Fibroblast of skin of scalp (primary cell): ENCODE measurements around the gene ZNF618.

Source experiments
- DNase-seq: peaks from one replicate; pipeline ENCODE4 v3.0.0-alpha.2; 2013

Gene ZNF618

DNA sequence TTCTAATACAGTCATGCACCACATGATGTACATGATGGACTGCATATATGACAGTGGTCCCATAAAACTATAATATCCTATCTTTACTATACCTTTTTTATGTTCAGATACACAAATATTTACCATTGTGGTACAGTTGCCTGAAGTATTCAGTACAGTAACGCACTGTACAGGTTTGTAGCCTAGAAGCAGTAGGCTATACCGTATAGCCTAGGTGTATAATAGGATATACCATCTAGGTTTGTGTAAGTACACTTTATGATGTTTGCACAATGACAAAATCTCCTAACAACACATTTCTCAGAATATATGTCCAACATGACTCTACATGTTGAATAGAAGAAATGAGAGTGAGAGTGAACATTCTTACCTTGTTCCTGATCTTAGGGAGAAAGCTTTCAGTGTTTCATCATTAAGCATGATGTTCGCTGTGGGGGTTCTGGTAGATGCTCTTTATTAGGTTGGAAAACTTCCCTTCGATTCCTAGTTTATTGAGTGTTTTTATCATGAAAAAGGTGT lies 170.2 kb downstream of the ZNF618 start:
- DNase-seq = no peak

DNA sequence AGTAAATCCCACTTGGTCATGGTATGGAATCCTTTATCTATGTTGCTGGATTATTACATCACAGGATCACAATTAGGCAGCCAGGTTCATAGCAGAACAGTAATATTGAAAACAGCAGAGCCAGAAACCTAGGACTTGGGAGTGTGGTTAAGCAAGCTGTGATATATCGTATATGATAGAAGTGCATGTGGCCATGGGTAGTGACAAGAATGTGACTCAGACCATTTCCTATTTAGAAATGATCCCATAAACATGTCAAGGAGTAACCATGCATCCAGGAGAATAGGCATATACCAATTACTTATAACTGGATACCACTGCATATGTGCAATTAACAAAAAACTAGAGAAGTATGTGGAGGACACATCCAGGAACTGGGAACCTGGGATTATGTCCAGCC lies 170.8 kb downstream of the ZNF618 start:
- DNase-seq = no peak

DNA sequence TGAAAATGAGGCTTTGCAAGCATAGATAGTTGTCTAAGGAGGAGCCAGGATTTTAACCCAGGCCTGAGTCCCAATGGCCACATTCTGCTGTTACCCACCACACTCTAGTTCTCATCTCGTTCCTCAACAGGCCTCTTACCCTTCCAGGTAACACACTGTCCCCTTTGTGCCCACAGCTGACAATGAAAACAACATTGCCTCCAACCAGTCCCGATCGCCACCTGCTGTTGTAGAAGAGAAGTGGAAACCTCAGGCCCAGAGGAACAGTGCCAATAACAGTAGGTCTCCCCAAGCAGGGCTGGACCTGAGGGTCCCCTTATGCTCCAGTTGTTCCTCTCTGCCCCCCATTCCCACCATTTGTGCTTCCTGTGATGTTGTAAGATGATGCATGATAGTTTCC lies 171.6 kb downstream of the ZNF618 start:
- no peak for DNase-seq

DNA sequence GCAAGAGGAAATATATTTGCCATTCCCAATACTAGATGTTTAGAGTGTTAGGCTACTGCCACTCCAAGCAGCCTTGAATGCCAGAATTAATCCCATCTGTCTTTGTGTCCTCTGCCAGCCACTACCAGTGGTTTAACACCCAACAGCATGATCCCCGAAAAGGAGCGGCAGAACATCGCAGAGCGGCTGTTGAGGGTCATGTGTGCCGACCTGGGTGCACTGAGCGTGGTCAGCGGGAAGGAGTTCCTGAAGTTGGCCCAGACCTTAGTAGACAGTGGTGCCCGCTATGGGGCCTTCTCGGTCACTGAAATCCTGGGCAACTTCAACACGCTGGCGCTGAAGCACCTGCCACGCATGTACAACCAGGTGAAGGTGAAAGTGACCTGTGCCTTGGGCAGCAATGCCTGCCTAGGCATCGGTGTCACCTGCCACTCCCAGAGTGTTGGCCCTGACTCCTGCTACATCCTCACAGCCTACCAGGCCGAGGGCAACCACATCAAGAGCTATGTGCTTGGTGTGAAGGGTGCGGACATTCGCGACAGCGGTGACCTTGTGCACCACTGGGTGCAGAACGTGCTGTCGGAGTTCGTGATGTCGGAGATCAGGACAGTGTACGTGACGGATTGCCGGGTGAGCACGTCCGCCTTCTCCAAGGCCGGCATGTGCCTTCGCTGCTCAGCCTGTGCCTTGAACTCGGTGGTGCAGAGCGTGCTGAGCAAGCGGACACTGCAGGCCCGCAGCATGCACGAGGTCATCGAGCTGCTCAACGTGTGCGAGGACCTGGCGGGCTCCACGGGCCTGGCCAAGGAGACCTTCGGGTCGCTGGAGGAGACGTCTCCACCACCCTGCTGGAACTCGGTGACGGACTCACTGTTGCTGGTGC lies 172.7 kb downstream of the ZNF618 start:
- DNase-seq = no peak

DNA sequence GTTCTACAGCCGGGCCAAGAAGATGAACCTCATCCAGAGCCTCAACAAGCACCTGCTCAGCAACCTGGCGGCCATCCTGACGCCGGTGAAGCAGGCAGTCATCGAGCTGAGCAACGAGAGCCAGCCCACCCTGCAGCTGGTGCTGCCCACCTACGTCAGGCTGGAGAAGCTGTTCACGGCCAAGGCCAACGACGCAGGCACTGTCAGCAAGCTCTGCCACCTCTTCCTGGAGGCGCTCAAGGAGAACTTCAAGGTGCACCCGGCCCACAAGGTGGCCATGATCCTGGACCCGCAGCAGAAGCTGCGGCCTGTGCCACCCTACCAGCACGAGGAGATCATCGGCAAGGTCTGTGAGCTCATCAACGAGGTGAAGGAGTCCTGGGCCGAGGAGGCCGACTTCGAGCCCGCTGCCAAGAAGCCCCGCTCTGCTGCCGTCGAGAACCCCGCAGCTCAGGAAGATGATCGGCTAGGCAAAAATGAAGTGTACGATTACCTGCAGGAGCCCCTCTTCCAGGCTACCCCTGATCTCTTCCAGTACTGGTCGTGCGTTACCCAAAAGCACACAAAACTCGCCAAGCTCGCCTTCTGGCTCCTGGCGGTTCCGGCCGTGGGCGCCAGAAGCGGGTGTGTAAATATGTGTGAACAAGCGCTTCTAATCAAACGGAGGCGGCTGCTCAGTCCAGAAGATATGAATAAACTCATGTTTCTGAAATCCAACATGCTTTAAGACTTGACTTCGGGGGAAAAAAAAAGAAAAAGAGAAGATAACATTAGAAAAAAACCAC lies 173.5 kb downstream of the ZNF618 start:
- DNase-seq = no peak

DNA sequence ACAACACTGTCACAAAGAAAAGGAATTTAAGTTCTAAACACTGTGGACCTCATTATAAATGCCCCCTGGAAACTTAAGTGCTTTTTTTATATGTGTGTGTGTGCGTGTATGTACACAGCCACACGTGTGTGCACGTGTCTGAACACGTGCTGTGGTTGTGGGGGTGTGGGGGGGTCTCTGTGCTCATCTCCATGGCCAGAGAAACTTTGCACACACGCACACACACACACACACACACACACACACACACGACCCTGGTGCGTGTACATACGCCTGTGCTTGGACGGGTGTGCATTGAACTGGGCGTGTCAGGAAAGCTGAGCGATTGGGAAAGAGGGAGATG lies 174.1 kb downstream of the ZNF618 start:
- no peak for DNase-seq

DNA sequence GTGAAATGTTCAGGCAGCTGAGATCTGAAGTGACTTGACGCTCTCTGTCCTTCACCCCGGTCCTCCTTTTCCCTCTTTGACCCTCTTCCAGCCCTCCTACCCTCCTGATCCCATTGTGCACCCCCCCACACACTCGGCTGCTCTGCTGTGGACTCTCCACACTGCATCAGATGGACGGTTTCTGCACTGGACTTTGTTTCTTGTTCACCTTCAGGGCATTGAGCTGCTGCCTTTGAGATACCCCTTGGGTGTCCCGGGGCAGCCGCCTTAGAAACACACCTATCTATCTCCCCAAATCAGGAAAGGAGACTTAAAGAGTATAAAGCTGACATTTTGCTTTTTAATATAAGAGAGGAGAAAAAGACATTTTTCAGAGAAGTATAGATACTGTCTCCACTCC lies 174.5 kb downstream of the ZNF618 start:
- DNase-seq = no peak

DNA sequence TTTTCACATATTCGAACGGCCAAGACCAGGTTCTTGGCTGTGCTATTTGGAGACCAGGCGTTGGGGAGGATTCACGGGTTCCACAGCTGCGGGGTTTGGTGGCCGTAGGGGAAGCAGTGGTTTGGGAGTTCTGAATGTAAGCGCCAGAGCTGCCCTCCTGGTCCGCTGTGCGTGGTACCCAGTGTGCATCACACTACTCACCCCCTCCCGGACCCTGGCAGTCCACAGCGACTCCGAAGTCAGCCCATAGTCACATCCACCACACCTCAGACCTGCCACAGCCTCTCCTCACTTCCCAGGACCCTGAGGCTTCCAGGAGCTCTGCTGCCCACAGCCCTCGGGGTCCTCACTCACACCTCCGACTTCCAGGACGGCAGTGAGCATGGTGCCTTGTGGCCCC lies 175.2 kb downstream of the ZNF618 start:
- no peak for DNase-seq

DNA sequence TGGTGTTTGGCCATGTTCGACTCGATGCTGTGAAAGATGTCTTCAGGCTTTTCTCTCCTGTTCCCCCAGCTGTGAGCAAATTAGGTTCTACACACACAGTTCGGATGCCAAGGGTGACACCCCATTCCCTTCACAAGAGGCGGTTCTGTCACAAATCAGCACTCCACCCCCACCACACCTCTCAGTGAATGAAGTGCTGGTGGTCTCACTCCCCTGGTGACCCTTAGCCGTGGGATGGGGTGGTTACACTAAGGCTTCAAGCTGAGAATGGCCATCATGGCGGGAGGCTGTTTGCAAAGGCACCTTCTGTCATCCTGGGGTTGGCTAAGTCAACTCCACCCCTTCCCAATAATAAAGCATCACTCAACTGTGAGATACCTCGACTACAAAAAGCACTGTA lies 175.6 kb downstream of the ZNF618 start:
- no peak for DNase-seq

DNA sequence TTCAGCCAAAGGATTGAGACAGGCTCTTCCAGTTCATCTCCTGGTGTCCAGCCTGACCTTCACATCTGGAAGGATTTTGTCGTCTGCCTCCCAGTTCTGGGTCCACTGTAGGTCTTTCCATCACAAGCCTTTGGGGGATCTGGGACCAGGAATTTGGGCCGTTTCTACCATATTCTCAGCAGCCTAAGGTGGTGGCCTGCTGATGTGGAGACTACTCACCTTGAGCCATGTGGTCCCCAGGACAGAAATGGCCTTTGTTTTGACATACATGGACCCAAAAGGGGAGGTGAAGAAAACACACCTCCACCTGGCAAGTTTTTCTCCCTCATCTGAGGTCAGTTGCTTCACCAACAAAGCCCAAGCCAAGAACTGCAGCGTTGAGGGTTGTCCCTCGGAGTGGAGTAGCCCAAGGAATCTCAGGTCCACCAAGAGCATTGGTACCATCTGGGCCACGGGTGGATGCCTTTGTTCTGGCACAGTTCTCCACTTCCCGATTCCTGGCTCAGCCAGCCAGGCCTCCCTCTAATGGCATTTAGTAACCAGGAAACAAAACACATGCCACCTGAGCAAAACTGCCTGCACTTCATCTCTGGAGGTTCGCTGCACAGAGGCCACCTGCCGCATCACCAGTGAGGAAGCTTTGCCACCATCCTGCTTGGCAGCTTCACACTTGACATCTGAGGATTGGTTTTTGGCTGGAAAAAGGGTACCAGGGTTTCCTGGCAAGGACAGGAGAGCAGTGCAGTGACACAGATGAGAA lies 177.3 kb downstream of the ZNF618 start:
- no peak for DNase-seq

DNA sequence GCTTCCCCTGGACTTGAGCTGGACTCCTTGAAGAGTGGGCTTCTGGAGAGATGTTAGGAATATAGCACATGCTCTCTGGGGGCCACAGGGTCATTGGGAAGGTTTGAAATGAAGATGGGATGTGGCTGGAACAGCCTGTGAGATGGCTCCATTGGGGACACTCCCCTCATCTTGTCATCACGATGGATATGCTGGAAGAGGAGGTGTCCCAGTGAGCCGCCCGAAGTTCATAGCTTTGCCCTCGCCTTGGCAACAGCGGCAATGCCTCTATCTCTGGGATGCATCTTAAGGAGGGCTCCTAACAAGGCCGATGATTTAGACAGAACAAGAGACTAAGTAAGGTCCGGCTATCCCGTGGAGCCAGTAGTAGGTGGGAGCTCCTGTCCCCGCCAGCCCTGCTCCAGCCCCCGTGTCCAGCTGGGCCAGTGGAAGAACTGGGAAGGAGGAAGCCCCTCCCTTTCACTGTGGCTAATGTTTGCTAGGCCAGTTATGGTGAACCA lies 178.1 kb downstream of the ZNF618 start:
- no peak for DNase-seq

DNA sequence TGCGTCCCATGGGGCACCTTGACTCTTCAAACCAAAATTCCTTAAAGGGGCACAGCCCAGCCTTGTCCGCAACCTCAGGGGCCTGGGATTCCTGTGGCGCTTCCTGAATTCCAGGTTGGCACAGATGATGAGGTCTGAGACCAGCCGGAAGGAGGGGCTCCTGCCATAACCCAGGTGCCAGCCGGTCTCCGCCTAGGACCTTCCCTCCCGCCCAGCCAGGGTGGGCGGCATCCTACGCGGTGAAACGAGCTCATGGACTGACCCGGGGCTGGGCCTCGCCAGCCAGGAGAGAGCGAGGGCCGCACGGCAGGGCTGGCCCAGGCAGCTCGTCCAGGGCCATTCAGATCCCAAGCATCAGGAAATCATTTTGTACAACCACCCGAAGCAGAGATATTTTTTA lies 179.0 kb downstream of the ZNF618 start:
- DNase-seq = no peak

DNA sequence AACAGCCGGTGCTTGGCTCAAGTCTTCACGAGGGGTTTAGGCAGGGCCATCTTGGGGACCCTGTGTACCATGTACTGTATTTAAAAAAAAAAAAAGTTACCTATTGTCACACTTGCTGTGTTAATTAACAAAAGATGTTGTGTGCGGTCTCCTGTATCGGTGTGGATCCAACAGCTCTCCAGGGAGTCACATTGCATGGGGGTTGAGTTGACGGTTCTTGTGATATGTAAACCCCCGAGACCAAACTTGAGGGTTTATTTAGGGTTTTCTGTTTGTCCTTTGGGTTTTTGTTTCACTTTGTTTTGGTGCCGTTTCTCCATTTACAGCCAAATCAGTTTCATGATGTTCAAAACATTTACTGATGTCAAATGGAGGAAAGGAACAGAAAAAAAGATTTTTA lies 179.8 kb downstream of the ZNF618 start:
- no peak for DNase-seq

DNA sequence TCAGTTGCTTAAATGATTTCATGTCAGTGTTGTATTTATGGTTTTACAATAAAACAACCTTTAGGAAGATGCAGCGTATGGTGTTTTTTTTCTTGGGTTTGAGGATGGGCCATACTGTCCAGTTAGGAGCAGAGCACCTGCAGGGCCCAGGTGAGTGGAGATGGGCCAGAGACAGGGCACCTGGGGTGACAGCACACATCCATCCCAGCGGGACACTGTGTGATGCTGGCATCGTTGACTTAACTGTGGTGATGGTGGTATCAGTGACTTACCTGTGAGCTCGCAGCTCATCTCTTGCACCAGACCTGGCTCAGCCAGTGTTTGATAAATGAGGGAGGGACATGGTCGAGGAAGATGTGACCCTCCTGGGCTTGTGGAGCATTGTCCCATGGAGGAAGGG lies 180.4 kb downstream of the ZNF618 start:
- no peak for DNase-seq

DNA sequence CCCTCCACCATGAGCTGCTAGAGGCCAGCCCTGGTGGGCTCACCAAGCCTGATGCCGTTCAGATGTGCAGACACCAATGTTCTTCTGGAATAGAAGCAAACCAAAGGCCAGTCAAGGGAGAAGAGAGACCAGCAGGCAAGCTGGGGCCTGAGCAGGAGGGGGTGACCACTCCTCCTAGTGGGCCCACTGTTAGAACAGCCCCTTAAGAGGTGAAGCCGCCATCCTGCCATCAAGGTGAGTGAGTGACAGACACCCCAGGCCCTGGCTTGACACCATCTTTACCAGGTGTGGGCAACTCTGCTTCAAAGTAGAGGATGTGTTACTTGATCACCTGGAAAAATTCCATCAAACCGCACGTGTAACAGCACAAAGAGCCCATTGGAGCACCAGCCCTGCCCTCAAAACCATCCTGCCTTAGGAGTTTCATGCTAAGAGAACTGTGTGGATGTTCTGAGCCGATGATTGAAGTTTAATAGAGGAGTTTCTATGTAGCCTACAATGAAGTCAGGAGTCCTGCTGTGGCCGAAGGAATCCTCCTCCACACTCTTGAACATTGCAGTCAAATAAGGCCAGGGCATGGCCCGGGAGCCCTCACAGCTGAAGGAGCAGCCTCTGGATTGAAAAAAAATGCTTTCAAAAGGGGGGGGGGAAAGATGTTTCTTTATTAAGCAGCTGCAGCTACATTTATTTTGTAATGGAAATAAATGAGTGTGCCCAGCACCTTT lies 181.2 kb downstream of the ZNF618 start:
- no peak for DNase-seq

DNA sequence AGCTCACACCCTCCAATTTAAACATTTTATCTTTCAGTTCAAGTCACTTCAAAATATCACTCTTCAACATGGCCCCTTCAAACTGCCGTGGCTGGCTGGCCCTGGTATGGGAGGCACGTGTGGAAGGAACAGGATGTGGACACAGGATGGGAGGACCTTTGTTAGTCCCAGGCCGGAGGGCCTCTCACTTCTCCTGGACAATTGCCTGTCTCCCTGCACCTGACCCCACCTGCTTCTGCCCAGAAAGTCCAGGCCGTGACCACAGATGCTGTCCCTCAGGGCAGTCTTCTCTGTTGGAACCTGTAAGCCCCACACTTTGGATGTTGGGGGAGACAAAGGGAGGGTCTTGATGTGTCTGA lies 182.6 kb downstream of the ZNF618 start:
- DNase-seq = no peak

DNA sequence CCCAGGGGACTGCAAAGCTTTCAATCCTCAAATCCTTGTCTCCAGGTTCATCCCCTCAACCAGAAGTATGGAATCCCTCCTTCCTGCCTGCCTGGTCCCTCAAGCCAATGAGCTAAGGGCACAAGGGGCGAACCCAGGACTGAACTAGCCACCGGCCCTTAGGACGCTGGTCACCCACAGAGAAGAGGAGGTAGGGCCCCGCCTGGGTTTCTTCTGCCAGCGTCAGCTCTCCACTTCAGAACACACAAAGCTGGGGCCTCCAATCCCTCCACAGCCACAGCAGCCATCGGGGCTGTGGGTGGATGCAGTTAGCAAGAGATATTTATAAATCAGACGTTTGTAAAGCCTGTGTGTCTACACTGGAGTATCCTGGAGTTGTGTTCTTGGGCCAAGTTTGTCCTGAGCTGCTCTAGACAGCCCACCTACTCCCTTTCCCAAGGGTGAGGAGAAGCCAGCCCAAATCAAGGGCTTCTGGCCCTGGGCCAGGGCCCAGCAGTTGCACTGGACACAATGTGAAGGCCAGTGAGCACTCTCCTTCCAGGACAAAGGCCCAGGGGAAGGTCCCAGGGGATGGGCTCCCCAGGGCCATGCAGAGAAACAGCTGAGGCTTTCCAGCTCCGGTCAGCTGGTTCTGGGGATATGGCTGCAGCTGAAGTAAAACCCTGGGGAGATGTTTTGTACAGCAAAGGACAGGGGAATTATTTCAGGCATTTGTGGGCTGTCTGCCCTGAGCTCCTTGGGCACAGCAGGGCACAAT lies 183.1 kb downstream of the ZNF618 start:
- DNase-seq = peak; percentile 14

DNA sequence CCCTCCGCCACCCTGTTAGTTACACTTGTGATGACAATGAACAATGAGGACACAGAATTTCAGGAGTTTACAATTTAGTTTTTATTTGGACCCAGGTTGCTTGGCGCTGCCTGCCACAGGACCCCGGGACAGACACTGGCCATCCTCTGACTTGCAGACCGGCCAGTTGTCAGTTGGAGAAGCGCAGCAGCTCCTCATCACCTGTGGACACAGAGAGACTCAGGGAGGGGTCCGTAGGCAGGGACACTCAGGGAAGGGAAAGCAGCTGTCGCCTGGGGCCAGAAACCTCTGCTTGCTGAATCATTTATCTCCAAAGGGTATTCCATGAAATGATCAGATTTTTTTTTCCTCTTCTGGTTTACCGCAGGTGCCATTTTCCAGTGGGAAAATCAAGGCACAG lies 184.0 kb downstream of the ZNF618 start:
- no peak for DNase-seq

DNA sequence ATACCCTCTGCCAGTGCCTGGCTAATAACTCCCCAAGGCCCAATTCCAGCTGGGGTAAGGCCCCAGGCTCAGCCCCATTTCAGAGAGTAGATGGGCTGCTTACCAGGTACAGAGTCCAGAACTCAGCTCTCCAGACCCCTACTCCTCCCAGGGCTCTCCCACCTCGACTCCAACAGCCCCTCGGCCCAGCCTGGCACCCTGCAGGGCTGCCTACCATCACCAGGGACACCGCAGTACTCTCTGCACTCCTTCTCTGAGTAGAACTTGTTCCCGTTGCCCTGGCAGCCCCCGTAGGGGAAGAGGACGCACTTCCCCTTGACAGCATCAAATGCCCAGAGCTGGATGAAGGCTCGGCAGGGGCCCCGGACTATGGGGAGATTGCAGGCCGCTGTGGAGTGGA lies 184.6 kb downstream of the ZNF618 start:
- DNase-seq = no peak

DNA sequence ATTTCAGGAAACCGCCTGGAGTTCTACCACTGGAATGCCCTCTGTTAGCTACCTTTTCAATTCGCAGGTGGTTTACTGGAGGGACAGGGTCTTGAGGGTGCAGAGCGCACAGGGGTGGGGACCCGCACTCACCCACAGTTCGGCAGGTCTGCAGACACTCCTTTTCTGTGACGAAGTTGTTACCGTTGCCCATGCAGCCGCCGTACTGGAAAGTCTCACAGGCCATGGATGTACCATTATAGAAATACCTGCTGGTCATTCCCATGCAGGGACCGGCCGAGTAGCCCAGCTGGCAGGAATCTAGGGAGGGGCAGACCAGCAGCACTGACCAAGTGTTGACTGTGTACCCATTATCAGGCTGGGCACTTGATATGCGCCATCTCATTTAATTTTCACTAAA lies 185.2 kb downstream of the ZNF618 start:
- no peak for DNase-seq

DNA sequence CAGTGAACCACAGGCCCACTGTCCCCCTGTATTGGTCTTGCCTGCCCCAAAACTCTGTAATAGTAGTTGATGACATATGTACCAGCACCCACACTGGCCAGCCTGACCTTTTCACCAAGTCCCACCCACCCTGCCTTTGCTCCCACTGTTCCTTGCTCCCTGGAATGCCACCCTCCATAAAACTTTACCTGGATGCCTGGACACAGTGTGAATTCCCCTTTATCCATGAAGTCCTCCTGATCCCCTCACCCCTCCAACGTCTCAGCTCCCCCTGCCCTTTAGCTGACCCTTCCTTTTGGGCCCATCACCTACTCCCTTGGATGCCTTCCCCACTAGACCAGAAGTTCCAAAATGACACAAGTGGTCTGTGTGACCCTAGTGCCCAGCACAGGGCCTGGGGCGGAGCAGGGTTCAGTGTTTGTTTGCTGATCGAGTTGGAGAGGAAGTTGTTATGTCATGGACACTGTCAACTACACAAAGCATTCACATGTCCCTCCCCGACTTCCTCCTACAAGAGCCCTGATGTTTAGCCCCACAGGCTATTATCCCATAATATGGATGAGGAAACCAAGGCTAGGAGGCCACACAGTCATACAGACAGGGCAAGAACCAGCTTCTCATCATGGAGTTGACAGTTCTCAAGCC lies 185.8 kb downstream of the ZNF618 start:
- no peak for DNase-seq
